Stimulated activated CD4-positive, alpha-beta T cell treated with anti-CD3 and anti-CD28 coated beads, Interleukin-2, amount 100 ng/mL, for 4 hours (primary cell): ENCODE measurements around the gene MARK4.

ENCODE experiments used
- DNase-seq: peaks from one replicate; pipeline ENCODE4 v3.0.0-alpha.2; 2020; ENCODE audit warnings: low read depth

Gene MARK4

DNA sequence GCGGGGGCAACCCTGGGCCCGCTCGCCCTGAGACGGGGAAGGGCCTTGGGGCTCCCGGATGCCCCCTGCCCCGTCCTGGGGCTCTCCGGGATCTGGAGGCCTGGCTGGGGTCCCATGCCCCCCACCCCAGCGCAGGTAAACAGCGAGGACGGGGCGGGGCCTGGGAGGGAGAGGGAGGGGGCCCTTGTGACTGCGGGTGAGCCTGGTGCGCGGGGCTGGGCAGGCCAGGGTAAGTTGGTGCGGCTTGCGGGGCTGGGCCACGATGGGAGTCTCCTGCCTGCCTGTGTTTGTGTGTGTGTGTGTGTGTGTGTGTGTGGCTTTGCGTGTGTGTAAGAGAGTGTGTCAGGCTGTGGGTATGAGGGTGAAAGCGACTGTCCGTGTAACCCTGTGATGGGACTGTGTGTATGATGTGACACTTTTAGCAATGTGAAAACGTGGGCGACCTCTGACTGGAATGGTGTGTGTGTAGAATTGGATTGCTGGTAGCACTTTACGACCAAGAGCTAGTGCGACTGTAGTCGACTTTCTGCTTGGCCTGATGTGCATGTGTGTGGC, 89.9 kb downstream of the MARK4 start:
- DNase-seq: no peak

DNA sequence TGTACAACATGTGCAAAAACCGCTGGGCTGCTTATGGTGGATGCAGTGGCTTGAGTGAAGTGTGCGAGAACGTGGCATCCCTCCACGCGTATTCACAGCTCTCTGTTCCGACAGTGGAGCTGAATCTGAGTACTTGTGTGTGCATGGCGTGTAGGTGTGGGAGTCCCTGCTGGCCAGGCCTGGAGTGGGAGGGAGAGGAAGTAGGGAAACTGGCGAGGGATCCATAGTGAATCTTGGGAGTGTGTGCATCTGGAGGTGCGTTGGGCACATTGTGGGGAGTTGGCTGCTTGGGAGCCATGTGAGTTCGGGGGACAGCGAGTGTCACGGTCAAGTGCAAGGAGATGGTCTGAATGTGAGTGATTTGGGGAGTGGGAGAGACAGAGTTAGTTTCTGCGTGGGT, 91.8 kb downstream of the MARK4 start:
- DNase-seq: no peak

DNA sequence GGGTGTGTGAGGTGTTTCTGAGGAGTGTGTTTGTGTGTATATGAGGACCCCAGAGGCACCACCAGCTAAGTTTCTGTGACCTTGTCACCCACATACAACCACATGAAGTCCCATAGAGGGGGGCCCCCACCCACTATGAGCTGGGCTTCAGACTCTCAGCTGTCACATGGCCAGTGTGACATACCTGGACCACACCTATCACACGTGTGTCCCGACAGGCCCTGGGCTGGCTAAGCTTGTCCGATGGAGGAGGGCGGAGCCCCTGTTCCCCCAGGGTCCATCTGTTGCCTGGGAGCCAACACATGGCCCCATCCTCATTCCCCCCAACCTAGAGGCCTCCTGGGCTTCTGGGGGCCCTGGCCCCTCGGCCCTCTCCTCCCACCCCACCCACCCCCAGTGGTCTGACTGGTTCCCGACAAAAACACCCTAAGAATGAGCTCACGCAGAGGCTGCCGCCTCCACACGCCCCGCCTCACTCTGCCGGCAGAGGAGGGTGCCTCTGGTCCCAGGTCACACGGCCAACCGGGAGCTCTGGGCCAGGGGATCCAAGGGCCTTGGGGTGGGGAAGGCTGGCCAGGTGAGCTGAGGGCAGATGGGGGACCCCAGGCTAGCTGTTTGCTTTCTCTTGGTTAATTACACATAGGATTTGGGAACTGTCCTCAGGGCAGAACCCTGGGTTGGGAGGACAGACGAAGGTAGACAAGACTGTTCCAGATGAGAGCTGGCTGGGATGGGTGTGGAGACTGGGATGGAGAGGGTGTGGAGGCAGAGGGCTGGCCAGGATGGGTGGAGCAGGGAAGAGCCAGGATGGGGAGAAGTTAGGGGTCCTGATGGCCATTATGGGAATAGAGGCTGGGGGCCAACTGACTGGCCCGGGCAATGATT, 93.8 kb downstream of the MARK4 start:
- DNase-seq: no peak

DNA sequence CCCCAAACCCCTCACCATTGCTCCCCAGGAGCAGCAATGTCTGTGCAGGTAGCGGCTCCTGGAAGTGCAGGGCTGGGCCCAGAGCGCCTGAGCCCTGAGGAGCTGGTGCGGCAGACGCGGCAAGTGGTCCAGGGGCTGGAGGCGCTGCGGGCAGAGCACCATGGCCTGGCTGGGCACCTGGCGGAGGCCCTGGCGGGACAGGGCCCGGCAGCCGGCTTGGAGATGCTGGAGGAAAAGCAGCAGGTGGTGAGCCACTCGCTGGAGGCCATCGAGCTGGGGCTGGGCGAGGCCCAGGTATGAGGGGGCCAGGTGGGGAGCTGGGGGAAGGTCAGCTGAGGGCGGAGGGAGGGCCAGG, 94.4 kb downstream of the MARK4 start:
- no peak for DNase-seq

DNA sequence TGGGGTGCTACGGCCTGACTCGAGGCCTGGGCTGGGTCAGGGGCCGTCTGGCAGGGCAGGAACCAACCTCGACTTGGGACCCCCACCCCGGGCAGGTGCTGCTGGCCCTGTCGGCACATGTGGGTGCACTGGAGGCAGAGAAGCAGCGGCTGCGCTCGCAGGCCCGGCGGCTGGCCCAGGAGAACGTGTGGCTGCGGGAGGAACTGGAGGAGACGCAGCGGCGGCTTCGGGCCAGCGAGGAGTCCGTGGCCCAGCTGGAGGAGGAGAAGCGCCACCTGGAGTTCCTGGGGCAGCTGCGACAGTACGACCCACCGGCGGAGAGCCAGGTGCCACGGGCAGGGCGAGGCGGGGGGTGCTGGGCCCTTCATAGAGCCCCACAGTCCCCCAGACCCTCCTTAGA, 95.4 kb downstream of the MARK4 start:
- no peak for DNase-seq

DNA sequence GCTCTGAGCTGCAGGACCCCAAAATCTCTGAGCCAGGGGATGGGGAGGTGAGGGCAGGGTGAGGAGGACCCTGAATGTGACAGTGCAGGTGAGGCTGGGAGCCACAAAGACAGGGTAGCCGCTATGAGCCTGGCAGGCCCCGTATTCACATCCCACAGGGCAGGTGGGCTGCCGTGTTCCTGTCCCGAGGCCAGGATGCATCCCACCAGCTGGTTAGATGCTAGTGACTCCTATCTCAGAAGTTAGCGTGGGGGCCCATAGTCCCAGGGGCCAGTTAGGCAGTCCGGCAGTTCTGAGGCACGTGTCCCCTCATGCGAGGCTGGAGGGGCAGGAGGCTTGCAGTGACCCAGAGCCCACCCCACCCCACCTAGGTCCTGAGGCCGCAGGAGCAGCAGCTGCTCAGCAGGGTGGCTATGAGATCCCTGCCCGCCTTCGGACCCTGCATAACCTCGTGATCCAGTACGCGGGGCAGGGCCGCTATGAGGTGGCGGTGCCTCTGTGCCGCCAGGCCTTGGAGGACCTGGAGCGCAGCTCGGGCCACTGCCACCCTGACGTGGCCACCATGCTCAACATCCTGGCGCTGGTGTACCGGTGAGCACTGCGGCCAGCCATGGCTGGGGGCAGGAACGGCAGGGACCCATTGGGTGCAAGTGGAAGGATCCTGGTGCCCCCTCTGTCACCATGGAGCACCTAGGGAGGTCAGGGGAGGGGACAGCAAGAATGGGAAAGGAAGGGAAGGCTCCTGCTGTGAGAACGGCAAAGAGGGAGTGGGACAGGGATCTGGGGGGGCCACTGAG, 96.7 kb downstream of the MARK4 start:
- no peak for DNase-seq

DNA sequence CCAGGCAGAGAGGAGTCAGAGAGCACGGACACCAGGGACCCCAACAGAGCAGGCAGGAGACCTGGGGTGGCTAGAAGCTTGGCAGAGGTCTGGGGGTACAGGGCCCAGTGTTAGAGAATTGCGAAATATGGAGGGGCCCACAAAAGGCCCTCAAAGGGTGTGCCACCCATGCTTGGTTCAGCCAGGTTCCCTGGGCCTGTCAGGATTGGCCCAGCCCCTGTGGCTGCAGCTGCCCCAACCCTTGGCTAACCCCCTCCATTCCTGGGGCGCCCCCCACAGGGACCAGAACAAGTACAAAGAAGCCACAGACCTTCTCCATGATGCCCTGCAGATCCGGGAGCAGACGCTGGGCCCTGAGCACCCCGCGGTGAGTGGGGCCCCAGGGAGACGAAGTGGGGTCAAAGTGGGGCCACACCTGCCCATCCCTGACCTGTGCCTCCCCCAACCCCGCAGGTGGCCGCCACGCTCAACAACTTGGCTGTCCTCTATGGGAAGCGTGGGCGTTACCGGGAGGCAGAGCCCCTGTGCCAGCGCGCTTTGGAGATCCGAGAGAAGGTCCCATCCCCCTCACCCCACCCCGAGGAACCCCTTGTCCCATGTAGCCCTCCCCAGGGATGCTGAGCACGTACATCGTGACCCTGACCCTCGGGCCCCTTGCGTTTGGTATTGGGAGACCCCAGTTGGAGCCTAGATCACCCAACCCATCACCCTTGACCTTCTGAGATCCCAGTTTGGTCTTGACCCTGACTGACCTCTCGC, 97.5 kb downstream of the MARK4 start:
- no peak for DNase-seq

DNA sequence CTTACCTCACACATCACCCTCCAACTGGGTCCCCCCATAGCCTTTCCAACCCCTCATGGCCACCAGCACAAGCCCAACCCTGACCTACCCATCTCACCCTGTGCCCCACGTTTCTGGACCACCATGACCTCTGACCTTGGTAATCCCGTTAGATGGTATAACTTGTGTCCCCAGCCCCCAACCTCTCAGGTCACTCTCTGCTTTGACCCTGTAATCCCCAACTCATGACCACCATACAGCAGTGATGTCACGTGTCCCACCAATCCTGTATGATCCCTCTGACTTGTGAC, 98.0 kb downstream of the MARK4 start:
- DNase-seq: no peak

DNA sequence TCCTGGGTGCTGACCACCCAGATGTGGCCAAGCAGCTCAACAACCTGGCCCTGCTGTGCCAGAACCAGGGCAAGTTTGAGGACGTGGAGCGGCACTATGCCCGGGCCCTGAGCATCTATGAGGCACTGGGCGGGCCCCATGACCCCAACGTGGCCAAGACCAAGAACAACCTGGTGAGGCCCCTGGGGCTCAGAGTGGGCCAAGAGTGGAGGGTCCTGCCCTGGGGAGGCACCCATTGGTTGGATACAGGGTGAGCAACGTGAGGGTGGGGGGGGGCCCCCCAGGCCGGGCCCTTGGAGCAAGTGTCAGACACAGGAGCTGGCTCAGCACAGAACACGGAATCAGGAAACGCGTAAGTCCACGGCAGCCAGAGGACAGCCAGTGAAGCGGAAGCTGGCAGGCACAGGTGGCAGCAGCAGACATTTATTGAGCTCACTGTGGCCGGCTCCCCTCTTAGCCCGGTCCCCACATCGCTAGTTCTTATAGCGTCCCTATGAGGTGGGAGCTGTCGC, 98.4 kb downstream of the MARK4 start:
- DNase-seq: no peak

DNA sequence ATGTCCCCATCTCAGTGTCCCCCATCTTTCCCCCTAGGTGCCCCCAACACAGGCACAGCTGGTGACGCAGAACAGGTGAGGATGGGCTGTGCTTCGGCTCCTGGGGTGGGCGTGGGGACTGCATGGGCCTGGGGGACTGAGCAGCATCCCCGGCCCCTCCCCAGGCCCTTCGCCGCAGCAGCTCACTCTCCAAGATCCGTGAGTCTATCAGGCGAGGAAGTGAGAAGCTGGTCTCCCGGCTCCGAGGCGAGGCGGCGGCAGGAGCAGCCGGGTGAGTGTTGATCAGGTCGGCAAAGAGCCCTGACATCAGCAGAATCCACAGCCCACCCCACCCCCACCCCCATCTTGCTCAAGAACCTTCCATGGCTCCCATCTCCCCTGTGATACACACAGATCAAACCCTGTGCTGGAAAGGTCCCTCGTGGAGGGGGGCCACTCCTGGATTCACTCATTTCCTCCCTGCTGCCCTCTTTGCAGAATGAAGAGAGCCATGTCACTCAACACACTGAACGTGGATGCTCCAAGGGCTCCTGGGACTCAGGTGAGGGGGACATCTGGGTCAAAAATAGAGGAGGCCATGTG, 99.5 kb downstream of the MARK4 start:
- no peak for DNase-seq

DNA sequence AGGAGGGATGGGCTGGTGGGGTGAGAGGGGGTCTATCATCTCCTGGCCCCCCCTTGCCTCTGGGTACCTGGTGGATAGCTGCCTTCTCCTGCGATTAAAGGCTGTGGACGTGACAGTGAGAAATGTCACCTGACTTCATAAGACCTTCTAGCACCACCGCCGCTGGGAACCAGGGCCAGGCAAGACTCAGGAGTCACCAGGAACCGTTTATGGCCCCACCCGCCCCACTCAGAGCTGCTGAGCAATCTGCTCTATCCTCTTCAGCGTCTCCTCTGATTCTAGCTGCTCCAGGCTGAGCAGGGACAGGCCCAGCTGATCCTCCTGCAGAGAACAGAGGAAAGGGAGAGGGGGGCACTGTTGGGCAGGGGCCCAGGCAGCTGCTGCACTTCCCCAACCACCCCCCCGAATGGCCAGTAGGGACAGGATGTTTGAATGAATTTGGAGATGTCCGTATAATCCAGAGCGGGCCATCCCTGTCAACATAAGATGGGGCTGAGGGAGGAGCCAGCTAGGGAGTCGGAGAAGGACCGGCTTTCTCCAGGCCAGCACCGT, 100.4 kb downstream of the MARK4 start:
- DNase-seq: no peak

DNA sequence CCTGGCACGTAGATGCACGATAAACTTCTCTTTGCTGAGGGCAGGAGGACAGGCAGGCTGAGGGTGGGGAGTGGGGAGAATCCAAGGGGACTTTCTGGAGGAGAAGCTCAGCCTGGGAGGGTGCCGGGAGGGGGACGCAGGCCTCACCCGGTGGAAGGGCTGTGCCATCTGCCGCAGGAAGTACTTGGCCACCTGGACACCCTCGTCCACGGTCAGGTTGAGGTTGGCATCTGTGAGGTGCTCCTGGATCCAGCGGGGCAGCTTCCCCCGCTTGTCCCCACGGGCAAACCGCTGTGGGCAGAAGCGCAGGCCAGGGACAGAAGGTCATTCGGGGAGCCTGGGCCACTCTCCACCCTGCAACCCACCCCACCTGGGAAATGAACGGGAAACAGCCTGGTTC, 101.0 kb downstream of the MARK4 start:
- DNase-seq: no peak

DNA sequence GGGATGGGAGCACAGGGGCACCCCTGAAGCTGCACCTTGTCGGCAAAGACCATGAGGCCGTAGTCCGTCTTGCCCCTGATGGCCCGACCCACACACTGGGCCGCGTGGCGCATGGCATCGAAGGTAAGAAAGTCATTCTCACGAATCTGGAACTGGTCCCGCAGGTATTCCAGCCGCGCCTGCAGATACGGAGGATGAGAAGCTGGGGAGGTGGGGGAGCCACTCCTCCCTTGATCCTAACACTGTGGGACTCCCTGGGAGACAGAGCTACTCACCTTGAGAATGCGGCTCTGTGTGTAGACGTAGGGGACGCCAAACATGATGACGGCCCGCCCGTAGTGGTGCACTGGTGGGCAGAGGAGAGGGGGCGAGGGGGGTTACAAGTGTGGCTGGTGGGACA, 101.4 kb downstream of the MARK4 start:
- DNase-seq: no peak

DNA sequence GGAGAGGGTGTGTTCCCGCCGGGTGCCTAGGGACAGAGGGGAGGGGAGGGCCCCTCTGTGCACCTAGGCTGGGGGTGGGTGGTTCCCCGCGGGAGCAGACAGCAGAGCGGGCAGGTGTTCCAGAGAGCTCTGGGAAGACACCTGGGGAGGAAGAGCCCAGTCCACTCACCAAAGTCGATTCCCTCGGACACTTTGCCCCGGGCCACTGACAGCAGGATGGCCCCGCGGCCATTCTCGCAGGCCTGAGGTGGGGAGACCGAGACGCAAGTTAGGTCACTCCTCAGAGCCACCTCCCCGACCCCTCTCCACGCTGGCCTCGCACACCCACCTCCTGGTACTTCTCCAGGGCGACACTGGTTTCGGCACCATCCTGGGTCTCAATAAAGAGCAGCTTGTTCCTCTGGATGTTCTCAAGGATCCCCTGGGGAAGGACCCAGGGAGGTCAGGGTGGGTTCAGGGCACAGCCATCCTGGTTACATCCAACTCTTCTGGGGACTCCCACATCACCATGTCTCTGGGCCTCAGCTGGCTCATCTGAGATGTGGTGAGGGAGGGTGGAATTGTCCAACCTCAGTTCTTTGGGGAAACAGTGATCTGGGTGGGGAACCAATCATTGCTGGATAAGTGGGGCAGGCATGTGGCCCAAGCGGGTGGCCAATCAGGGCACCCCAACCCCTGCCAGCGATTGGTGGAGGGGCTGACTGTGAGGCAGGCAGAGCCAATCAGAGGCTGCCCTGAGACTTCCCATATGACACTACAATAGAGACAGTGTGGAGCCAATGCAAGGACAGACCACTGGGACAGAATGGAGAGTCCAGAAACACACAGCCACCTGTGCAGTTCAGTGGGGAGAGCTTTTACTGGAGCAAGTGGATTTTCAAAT, 102.1 kb downstream of the MARK4 start:
- no peak for DNase-seq

DNA sequence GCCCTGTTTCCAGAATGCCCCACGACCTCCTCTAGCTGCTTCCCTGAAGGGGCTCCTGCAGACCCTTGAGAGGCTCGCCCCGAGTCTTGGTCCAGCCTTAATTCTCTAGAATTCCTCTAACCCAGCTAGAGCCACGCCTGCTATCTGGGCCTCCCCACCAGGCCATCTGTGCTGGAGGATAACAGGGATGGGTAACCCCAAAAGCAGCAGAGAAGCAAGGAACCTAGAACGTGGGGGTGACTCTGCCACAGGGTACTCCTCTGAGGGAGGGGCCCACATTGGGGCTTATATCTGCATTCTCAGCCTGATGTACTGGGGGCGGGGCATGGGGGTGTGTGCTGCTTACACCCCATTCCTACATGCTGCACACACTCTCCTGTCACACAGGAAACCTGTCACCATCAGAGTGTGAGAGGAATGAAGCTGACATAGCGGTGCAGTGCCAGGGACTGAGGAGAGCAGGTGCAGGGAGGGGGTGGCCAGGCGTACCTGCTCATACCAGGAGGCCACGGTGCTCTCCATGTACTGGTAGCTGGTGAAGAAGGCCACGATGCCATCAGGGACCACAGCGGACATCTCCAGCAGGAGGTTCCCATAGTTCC, 103.3 kb downstream of the MARK4 start:
- no peak for DNase-seq
